ENCODE measurements around the gene ERGIC3. TPM values are rescaled to one million over a fixed set of nuclear protein-coding genes. Genes with fewer than 3 reads are reported as not detected.

ERGIC3 gene
- total and polyA plus RNA-seq, 2 of the 13 experiments (the other 11 are each of a cell fraction or from before 2014, with no cell fraction given): 407 to 670 TPM

GRCh38 chr20:35600993-35601973 lies 59.4 kb downstream of the ERGIC3 start (continued):
- TF ChIP-seq, protein P1, sequence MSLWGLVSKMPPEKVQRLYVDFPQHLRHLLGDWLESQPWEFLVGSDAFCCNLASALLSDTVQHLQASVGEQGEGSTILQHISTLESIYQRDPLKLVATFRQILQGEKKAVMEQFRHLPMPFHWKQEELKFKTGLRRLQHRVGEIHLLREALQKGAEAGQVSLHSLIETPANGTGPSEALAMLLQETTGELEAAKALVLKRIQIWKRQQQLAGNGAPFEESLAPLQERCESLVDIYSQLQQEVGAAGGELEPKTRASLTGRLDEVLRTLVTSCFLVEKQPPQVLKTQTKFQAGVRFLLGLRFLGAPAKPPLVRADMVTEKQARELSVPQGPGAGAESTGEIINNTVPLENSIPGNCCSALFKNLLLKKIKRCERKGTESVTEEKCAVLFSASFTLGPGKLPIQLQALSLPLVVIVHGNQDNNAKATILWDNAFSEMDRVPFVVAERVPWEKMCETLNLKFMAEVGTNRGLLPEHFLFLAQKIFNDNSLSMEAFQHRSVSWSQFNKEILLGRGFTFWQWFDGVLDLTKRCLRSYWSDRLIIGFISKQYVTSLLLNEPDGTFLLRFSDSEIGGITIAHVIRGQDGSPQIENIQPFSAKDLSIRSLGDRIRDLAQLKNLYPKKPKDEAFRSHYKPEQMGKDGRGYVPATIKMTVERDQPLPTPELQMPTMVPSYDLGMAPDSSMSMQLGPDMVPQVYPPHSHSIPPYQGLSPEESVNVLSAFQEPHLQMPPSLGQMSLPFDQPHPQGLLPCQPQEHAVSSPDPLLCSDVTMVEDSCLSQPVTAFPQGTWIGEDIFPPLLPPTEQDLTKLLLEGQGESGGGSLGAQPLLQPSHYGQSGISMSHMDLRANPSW (CRISPR knock-in tag; IDR thresholded peaks at IDR 0.05; ENCODE audit: borderline replicate concordance): no peak
- TF ChIP-seq PHF8 (CRISPR knock-in tag; IDR thresholded peaks at IDR 0.05): no peak; the same call in 1 of the 2 replicates
- peak; percentile 63; the same call in 1 of the 2 replicates for TF ChIP-seq ISX (CRISPR knock-in tag; conservative IDR thresholded peaks at IDR 0.05)
- 0 out of 2 replicates have a peak, but pooled peaks have one; percentile 49 for TF ChIP-seq GTF3A (CRISPR knock-in tag; conservative IDR thresholded peaks at IDR 0.05)
- no peak for TF ChIP-seq JUND (CRISPR knock-in tag; IDR thresholded peaks at IDR 0.05)
- TF ChIP-seq, protein P2, sequence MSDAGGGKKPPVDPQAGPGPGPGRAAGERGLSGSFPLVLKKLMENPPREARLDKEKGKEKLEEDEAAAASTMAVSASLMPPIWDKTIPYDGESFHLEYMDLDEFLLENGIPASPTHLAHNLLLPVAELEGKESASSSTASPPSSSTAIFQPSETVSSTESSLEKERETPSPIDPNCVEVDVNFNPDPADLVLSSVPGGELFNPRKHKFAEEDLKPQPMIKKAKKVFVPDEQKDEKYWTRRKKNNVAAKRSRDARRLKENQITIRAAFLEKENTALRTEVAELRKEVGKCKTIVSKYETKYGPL (CRISPR knock-in tag; IDR thresholded peaks at IDR 0.05): no peak
- TF ChIP-seq ZBTB40 (IDR thresholded peaks at IDR 0.05): no peak
- TF ChIP-seq ZBTB40 (CRISPR knock-in tag; IDR thresholded peaks at IDR 0.05): peak; percentile 33; the same call in 1 of the 2 replicates
- no peak for TF ChIP-seq SATB2 (CRISPR knock-in tag; IDR thresholded peaks at IDR 0.05)
- no peak for TF ChIP-seq ZSCAN31 (CRISPR knock-in tag; IDR thresholded peaks at IDR 0.05; ENCODE audit: low read depth)
- no peak for TF ChIP-seq KAT8 (CRISPR knock-in tag; IDR thresholded peaks at IDR 0.05)
- no peak for TF ChIP-seq ZNF331 (CRISPR knock-in tag; IDR thresholded peaks at IDR 0.05)
- 0 out of 2 replicates have a peak, but pooled peaks have one; percentile 63 for TF ChIP-seq RFXAP (CRISPR knock-in tag; IDR thresholded peaks at IDR 0.05; ENCODE audit: borderline replicate concordance)
- no peak; a peak in 1 of 4 replicates for TF ChIP-seq KLF16 (CRISPR knock-in tag; IDR thresholded peaks at IDR 0.05)
- no peak for TF ChIP-seq ZBTB7B (CRISPR knock-in tag; IDR thresholded peaks at IDR 0.05)
